Stomach (tissue), 4 donors: ENCODE measurements around the gene DLK2.

ENCODE experiments used
- EP300 ChIP-seq: sonication (generic); formaldehyde crosslinking; IDR thresholded peaks from one replicate; pipeline ENCODE4 v1.6.1; 2017; ENCODE audit warnings: antibody characterized with exemption
- POLR2A ChIP-seq, 4 donors: fragments of 450-650 bp; IDR thresholded peaks; one replicate each; pipeline ENCODE4 v1.6.1; 2016; ENCODE audit warnings: antibody characterized with exemption in 4 of 4, control low read depth in 2 of 4, mild to moderate bottlenecking in 1 of 4, moderate library complexity in 1 of 4
- POLR2AphosphoS5 ChIP-seq, 3 donors: sonication (generic); formaldehyde crosslinking; IDR thresholded peaks; one replicate each; pipeline ENCODE4 v1.6.1; 2016; ENCODE audit warnings: antibody characterized with exemption in 3 of 3
- TF ChIP-seq, protein P1 (sequence below), 7 experiments: fragments of 450-650 bp in 4 of 7; fragments of 200-600 bp in 3 of 7; sonication (generic) in 3 of 7; IDR thresholded peaks; one replicate each; pipeline ENCODE4 v1.5.1; 2016 to 2019; ENCODE audit warnings: antibody characterized with exemption in 7 of 7, control low read depth in 2 of 7, mild to moderate bottlenecking in 1 of 7

DNA sequence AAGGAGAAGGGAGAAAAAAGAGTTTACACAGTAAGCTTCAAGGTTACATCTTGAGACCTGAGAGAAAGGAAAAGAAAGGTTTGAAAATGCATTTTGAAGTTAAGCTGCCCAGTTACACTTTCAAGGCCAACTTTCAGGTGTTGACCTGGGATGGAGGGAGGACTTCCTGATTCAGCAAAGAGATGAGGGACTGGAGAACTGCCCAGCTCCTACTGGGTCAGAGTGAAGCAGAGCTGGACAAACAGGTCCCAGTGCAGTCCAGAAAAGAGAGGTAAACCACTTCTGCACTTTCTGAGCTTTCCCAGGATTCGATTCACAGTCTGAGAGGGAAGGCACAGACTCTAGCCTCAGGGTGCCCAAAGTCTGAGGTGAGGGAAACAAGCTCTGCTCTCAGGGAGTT is 16.1 kb upstream of the DLK2 start:
- TF ChIP-seq, protein P1, sequence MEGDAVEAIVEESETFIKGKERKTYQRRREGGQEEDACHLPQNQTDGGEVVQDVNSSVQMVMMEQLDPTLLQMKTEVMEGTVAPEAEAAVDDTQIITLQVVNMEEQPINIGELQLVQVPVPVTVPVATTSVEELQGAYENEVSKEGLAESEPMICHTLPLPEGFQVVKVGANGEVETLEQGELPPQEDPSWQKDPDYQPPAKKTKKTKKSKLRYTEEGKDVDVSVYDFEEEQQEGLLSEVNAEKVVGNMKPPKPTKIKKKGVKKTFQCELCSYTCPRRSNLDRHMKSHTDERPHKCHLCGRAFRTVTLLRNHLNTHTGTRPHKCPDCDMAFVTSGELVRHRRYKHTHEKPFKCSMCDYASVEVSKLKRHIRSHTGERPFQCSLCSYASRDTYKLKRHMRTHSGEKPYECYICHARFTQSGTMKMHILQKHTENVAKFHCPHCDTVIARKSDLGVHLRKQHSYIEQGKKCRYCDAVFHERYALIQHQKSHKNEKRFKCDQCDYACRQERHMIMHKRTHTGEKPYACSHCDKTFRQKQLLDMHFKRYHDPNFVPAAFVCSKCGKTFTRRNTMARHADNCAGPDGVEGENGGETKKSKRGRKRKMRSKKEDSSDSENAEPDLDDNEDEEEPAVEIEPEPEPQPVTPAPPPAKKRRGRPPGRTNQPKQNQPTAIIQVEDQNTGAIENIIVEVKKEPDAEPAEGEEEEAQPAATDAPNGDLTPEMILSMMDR (IDR thresholded peaks at IDR 0.05): no peak
- TF ChIP-seq POLR2A (IDR thresholded peaks at IDR 0.05) (no peak), EP300 (no peak), POLR2AphosphoS5 (IDR thresholded peaks at IDR 0.05) (peak in 1 of 3 donors; percentile 8)
